ENCODE data around the gene ZNF677.
"Not testable (repeated sequence)": the region's sequence is repeated elsewhere in the genome, so short reads cannot be mapped to it uniquely, and the experiment has no call there.

The ZNF677 gene

GRCh38 chr19:53254411-53255341 lies at the start of gene ZNF677:
ZNF677 (minus strand) TSS chr19:53254873; CDS start chr19:53251550, 3,323 bp downstream.
- DNase-seq (ENCODE audit: low spot score): peak; percentile 95

DNA sequence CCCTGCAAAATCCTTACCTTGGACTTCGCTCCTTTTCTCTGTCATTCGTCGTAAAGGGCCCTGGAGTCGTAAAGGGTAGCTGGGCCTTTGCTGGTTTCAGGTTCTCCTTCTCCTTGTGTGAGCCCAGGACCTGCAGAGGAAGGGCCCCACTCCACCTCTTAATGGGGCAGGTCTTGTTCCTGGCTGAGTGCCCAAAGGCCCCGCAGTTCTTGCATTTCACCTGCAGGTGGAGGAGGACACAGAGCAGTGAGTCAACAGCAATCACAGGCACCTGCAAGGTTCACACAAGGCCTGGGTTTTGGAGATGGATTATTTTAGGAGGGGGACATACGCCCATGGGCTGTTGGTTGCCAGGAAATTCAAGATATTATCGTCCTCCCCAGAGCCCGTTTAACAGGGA lies 46.7 kb upstream of the ZNF677 start:
- DNase-seq (ENCODE audit: low spot score): not testable (repeated sequence)

DNA sequence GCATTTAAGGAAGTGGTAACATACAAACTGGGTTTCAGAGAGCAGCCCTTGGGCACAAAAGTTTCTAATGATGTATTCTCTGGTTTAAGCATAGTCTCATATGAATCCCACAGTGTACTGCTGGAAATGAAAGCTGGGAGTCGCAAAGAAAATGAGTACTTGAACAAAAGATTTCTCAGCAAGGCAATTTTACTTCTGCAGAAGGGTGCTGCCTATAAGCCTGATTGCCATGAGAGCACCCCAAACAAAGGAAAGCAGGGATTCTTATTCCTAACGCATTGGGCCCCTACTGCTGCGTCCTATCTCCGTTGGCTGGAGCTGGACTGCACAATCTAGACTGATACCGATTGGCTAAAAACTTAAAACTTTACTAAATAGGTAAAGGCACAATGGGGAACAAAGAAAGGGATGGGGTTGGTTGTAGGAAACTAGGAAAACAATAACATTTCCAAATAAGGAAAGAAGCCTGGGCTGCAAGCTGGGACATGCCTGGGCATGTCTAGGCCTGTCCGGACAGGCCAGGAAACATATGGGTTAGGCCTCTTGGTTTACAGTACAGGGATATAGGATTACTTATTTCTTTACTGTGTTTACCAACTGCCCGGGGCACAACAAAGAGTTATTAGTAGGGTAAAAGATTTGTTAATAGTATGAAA lies 40.2 kb upstream of the ZNF677 start:
- no peak for DNase-seq (ENCODE audit: low spot score)

- DNase-seq (ENCODE audit: low spot score): no peak
These were observed 36.3 kb upstream of the ZNF677 start for GRCh38 chr19:53290758-53291549.

GRCh38 chr19:53285087-53285486 lies 30.4 kb upstream of the ZNF677 start:
- DNase-seq (ENCODE audit: low spot score): no peak

GRCh38 chr19:53281947-53282346 lies 27.3 kb upstream of the ZNF677 start:
- DNase-seq (ENCODE audit: low spot score): not testable (repeated sequence)

- no peak for DNase-seq (ENCODE audit: low spot score)
These were observed 20.8 kb upstream of the ZNF677 start for GRCh38 chr19:53275480-53275879.

GRCh38 chr19:53272044-53272443 lies 17.4 kb upstream of the ZNF677 start:
- DNase-seq (ENCODE audit: low spot score): no peak

- DNase-seq (ENCODE audit: low spot score): not testable (repeated sequence)
These were observed 15.2 kb upstream of the ZNF677 start for GRCh38 chr19:53269861-53270260.

GRCh38 chr19:53267623-53268022 lies 12.9 kb upstream of the ZNF677 start, which contains the start of gene VN1R4:
VN1R4 (minus strand) TSS chr19:53267723; CDS start chr19:53267665, 58 bp downstream.
- not testable (repeated sequence) for DNase-seq (ENCODE audit: low spot score)

- not testable (repeated sequence) for DNase-seq (ENCODE audit: low spot score)
These were observed 3.2 kb upstream of the ZNF677 start, which contains the start of gene VN1R2 for GRCh38 chr19:53257715-53258342. VN1R2 (plus strand) TSS chr19:53258292; CDS start chr19:53258376, 84 bp downstream.

DNA sequence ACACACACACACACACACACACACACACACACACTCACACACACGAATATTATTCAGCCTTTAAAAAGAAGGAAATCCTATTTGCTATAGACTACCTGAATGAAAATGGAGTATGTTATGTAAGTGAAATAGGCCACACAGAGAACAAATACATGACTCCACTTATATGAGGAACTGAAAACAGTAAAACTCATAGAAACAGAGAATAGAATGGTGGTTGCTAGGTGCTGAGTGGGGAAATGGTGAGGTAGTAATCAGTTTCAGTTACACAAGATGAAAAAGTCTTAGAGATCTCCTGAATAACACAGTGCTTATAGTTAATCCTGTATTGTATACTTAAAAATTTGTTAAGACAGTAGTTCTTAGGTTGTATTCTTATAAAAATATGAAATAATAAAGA lies 8.2 kb downstream of the ZNF677 start:
- DNase-seq (ENCODE audit: low spot score): no peak

DNA sequence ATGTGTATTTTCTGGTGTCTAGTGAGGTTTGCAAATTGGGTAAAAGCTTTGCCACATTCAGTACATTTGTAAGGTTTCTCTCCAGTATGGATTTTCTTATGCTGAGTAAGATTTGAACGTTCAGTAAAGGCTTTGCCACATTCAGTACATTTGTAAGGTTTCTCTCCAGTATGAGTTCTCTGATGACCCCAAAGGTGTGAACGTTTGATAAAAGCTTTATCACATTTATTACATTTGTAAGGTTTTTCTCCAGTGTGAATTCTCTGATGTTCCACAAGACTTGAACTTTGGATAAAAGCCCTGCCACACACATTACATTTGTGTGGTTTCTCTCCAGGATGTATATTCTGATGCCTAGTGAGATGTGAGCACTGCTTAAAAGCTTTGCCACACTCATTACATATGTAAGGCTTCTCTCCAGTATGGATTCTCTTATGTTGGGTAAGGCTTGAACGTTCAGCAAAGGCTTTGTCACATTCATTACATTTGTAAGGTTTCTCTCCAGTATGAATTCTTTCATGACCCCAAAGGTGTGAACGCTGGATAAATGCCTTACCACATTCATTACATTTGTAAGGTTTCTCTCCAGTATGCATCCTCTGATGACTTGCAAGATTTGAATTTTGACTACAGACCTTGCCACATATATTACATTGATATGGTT lies 17.4 kb downstream of the ZNF677 start:
- no peak for DNase-seq (ENCODE audit: low spot score)

DNA sequence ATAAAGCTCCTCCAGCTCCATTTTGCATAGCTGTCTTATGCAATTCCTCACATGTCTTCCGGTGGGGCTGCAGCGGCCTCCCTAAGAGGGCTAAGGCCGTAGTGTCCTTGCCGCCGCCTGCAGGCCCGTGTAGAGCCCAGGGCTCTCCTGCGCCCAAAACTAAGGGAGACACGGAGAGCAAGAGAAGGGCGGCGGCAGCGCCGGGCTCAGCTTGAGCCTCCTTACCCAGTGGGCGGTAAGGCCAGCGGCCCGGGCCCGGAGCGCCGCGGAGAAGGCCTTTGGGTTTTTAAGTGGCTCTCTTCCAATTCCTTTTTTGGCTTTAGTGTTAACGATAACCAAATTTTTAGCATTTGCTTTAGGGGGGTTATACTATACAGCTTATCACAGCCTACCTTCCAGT lies 30.1 kb downstream of the ZNF677 start:
- no peak for DNase-seq (ENCODE audit: low spot score)

DNA sequence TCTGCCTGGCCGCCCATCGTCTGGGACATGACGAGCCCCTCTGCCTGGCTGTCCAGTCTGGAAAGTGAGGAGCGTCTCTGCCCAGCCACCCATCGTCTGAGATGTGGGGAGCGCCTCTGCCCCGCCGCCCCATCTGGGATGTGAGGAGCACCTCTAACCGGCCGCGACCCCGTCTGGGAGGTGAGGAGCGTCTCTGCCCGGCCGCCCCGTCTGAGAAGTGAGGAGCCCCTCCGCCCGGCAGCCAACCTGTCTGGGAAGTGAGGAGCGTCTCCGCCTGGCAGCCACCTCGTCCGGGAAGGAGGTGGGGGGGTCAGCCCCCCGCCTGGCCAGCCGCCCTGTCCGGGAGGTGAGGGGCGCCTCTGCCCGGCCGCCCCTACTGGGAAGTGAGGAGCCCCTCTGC lies 32.0 kb downstream of the ZNF677 start:
- not testable (repeated sequence) for DNase-seq (ENCODE audit: low spot score)

DNA sequence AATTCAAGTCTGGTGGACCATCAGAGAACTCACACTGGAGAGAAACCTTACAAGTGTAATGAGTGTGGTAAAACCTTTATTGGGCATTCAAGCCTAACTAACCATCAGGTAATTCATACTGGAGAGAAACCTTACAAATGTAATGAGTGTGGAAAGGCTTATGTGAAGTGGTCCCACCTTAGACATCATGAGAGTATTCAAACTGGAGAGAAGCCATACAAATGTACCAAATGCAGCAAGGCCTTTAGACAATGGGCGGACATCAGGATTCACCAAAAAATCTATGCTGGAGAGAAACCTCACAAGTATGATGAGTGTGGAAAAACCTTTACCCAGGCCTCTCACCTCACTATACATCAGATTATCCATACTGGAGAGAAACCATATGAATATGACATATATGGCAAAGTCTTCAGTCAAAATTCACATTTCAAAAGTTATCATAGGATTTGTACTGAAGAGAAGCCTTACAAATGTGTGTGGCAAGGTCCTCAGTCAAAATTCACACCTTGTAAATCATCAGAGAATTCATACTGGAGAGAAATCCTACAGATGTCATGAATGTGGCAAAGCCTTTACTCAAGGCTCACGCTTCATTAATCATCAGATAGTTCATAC lies 41.9 kb downstream of the ZNF677 start:
- no peak for DNase-seq (ENCODE audit: low spot score)

GRCh38 chr19:53211554-53211953 lies 43.1 kb downstream of the ZNF677 start:
- DNase-seq (ENCODE audit: low spot score): not testable (repeated sequence)

GRCh38 chr19:53196777-53197396 lies 57.8 kb downstream of the ZNF677 start:
- DNase-seq (ENCODE audit: low spot score): peak; percentile 99

GRCh38 chr19:53195265-53195903 lies 59.3 kb downstream of the ZNF677 start:
- peak; percentile 65 for DNase-seq (ENCODE audit: low spot score)

Data from AG08395 (cell line).